ENCODE data around the gene RPH3AL.

GRCh38 chr17:364766-365165 lies 12.2 kb upstream of the RPH3AL start:
- TF ChIP-seq, protein P1, sequence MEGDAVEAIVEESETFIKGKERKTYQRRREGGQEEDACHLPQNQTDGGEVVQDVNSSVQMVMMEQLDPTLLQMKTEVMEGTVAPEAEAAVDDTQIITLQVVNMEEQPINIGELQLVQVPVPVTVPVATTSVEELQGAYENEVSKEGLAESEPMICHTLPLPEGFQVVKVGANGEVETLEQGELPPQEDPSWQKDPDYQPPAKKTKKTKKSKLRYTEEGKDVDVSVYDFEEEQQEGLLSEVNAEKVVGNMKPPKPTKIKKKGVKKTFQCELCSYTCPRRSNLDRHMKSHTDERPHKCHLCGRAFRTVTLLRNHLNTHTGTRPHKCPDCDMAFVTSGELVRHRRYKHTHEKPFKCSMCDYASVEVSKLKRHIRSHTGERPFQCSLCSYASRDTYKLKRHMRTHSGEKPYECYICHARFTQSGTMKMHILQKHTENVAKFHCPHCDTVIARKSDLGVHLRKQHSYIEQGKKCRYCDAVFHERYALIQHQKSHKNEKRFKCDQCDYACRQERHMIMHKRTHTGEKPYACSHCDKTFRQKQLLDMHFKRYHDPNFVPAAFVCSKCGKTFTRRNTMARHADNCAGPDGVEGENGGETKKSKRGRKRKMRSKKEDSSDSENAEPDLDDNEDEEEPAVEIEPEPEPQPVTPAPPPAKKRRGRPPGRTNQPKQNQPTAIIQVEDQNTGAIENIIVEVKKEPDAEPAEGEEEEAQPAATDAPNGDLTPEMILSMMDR (IDR thresholded peaks at IDR 0.05), result no peak
- TF ChIP-seq POLR2AphosphoS5 (IDR thresholded peaks at IDR 0.05), result no peak
- no peak for TF ChIP-seq POLR2A (IDR thresholded peaks at IDR 0.05)
- no peak for TF ChIP-seq EP300 (IDR thresholded peaks at IDR 0.05)

All from gastroesophageal sphincter (tissue), 3 donors.